HG02610 (cell line): ENCODE data around the gene CLK4.

Experiments
- ATAC-seq: cut with Tn5 transposase; IDR thresholded peaks from one replicate; pipeline ENCODE4 v1.9.1; 2021; ENCODE audit warnings: mild to moderate bottlenecking, moderate library complexity; ENCODE audit not compliant: unreplicated experiment

CLK4 gene

GRCh38 chr5:178560911-178561310, 65.9 kb downstream of the CLK4 start:
- no peak for ATAC-seq

- ATAC-seq: no peak
These were observed 69.4 kb downstream of the CLK4 start for GRCh38 chr5:178557416-178557815.

GRCh38 chr5:178555771-178556211, 71.1 kb downstream of the CLK4 start:
- no peak for ATAC-seq

DNA sequence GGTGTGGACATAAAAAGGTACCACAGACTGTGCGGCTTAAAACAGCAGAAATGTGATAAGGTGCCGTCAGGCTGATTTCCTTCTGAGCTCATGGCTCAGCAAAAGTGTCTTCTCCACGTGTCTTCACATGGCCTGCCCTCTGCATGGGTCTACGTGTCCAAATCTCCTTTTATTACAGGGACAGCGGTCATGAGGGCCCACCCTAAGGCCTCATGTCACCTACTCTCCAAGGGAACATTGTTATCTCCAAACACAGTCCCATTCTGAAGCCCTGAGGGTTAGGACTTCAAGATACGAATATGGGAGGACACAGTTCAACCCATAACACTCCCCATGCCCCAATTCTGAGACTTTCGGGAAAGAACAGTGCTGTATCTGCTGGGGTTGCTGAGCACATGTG, 71.8 kb downstream of the CLK4 start:
- ATAC-seq: no peak

- ATAC-seq: no peak
These were observed 72.5 kb downstream of the CLK4 start for GRCh38 chr5:178554311-178554710.

DNA sequence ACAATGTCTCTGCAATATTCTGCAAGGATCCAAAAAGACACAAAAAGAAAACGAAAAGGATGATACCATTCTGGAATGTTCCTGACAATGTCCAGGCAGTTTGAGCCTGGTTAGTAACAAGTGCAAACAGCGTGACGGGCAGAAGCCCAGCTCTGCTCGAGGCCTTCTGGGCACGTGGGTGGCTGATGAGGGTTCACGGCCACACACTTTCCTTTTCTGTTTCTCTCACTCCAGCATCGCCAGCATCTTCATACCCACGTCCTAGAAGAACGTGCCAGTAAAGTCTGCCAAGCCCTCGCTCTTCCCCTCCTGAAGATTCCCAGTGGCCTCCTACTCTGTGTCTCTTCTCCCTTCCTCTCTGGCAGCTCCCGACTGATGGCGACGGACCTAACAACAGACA, 73.3 kb downstream of the CLK4 start:
- ATAC-seq: no peak
